Natural killer cell (primary cell): ENCODE measurements around the gene ARID1B. TPM values are rescaled to one million over a fixed set of nuclear protein-coding genes. Genes with fewer than 3 reads are reported as not detected.

Experiments used
- ATAC-seq, 3 donors: fragments of 150-1000 bp in 2 of 3; fragments of 200-7000 bp in 1 of 3; cut with Tn5 transposase; 1 replicate in 1 of 3; 2 replicates in 2 of 3; pipeline ENCODE4 v1.10.0; 2021; ENCODE audit warnings: mild to moderate bottlenecking in 2 of 3, moderate library complexity in 2 of 3
- DNase-seq, 2 donors: peaks; one replicate each; pipeline versions ENCODE4 v3.0.0 to v3.0.0-alpha.2; 2013 to 2021; ENCODE audit warnings: mixed read lengths in 1 of 2
- H3K27ac ChIP-seq: one replicate; pipeline ENCODE4 v1.5.1; 2013; ENCODE audit warnings: mild to moderate bottlenecking, low read length
- H3K27me3 ChIP-seq: one replicate; pipeline ENCODE4 v1.6.1; 2013; ENCODE audit warnings: low read length; ENCODE audit not compliant: control insufficient read depth, insufficient read depth
- H3K36me3 ChIP-seq: one replicate; pipeline ENCODE4 v1.6.1; 2013; ENCODE audit warnings: low read length; ENCODE audit not compliant: control insufficient read depth, insufficient read depth
- H3K4me1 ChIP-seq: one replicate; pipeline ENCODE4 v1.6.1; 2013; ENCODE audit warnings: low read length; ENCODE audit not compliant: control insufficient read depth, insufficient read depth
- H3K4me3 ChIP-seq: one replicate; pipeline ENCODE4 v1.5.1; 2013; ENCODE audit warnings: low read length
- H3K9me3 ChIP-seq: one replicate; pipeline ENCODE4 v1.6.1; 2013; ENCODE audit warnings: low read length; ENCODE audit not compliant: control insufficient read depth, insufficient read depth
- H3K27ac Mint-ChIP-seq, 2 donors: one replicate each; pipeline ENCODE4 v1.8.0; 2022; ENCODE audit warnings: mild to moderate bottlenecking in 2 of 2, mixed read lengths in 2 of 2, moderate library complexity in 1 of 2
- H3K27me3 Mint-ChIP-seq, 2 donors: one replicate each; pipeline ENCODE4 v1.8.0; 2022; ENCODE audit warnings: low read depth in 2 of 2, mixed read lengths in 2 of 2
- H3K36me3 Mint-ChIP-seq: one replicate; pipeline ENCODE4 v1.8.0; 2022; ENCODE audit warnings: mixed read lengths
- H3K4me1 Mint-ChIP-seq, 2 donors: one replicate each; pipeline ENCODE4 v1.8.0; 2022; ENCODE audit warnings: mixed read lengths in 2 of 2
- H3K4me3 Mint-ChIP-seq: one replicate; pipeline ENCODE4 v1.8.0; 2022; ENCODE audit warnings: mild to moderate bottlenecking, moderate library complexity, mixed read lengths
- H3K9me3 Mint-ChIP-seq, 2 donors: one replicate each; pipeline ENCODE4 v1.8.0; 2022; ENCODE audit warnings: mixed read lengths in 2 of 2
- CTCF ChIP-seq: fragments of 200-600 bp; IDR thresholded peaks from one replicate; pipeline ENCODE4 v1.8.0; 2022; ENCODE audit warnings: antibody characterized with exemption
- WGBS: methylation state at CpG from one replicate; pipeline ENCODE4 v1.1.7; 2013; ENCODE audit warnings: missing lambda C conversion rate; ENCODE audit not compliant: insufficient coverage; 5-methylcytosine and 5-hydroxymethylcytosine counted together
- intact Hi-C: fragments of 100-400 bp; cut with micrococcal nuclease; formaldehyde crosslinking; loops from one replicate; pipeline ENCODE4 v1.14.2; 2022
- total RNA-seq, 4 donors: library from RNA; stranded (reverse); fragments of 120-200 nt in 1 of 4; gene quantifications; one replicate each; pipeline versions ENCODE4 v1.2.3 to v1.2.4, GENCODE V29; 2013 to 2022

The ARID1B gene
- total RNA-seq, 3 donors from 2014 or later (not counting 1 experiment from before 2014, with no cell fraction given) = 180 to 201 (median 189) TPM

- Mint-ChIP-seq H3K4me3 (no peak overlapping the region), H3K9me3 (no peaks in the 10 kb centered on the region), H3K27me3 (no peaks in the 10 kb centered on the region), H3K36me3 (no peaks in the 10 kb centered on the region), H3K4me1 (peaks cover 86 to 87% of the 10 kb centered on the region in 2 donors), H3K27ac (no peak overlapping the region)
- intact Hi-C loops = no loop called here
- 88% methylated on average over 8 of the region's 8 CpGs for WGBS
- no peak for DNase-seq
- H3K27me3 ChIP-seq = no peaks in the 10 kb centered on the region
- no peaks in the 10 kb centered on the region for H3K36me3 ChIP-seq
- H3K9me3 ChIP-seq = no peaks in the 10 kb centered on the region
- no peak for ATAC-seq
- no peak for TF ChIP-seq CTCF
- H3K4me1 ChIP-seq = peaks cover 36% of the 10 kb centered on the region
- H3K27ac ChIP-seq = no peak overlapping the region
- H3K4me3 ChIP-seq = no peak overlapping the region
Observed at GRCh38 chr6:156824142-156824541, 47.0 kb downstream of the ARID1B start.

- Histone ChIP-seq H3K27me3 (no peaks in the 10 kb centered on the region), H3K4me3 (no peak overlapping the region), H3K27ac (no peak overlapping the region), H3K4me1 (peaks cover 30% of the 10 kb centered on the region), H3K36me3 (peaks cover 6% of the 10 kb centered on the region), H3K9me3 (no peaks in the 10 kb centered on the region)
- Mint-ChIP-seq H3K4me3 (peak overlapping the region; percentile 25), H3K4me1 (peaks cover 73 to 78% of the 10 kb centered on the region in 2 donors), H3K36me3 (no peaks in the 10 kb centered on the region), H3K27me3 (no peaks in the 10 kb centered on the region), H3K9me3 (no peaks in the 10 kb centered on the region), H3K27ac (peak overlapping the region in 1 of 2 donors; percentile 43)
- intact Hi-C loops = no loop called here
- 7% methylated on average over 3 of the region's 3 CpGs for WGBS
- DNase-seq (peak in 1 of 2 donors; percentile 23), ATAC-seq (no peak)
- no peak for TF ChIP-seq CTCF
Observed at GRCh38 chr6:156825475-156825874, 48.3 kb downstream of the ARID1B start.

- TF ChIP-seq CTCF = no peak
- H3K27ac ChIP-seq = no peak overlapping the region
- DNase-seq (no peak), ATAC-seq (no peak)
- H3K27me3 ChIP-seq = no peaks in the 10 kb centered on the region
- Mint-ChIP-seq H3K4me3 (no peak overlapping the region), H3K27me3 (no peaks in the 10 kb centered on the region), H3K36me3 (no peaks in the 10 kb centered on the region), H3K4me1 (peaks cover 73 to 76% of the 10 kb centered on the region in 2 donors), H3K9me3 (no peaks in the 10 kb centered on the region), H3K27ac (peak overlapping the region in 1 of 2 donors; percentile 84)
- 97% methylated on average over 10 of the region's 10 CpGs for WGBS
- H3K4me1 ChIP-seq = peaks cover 26% of the 10 kb centered on the region
- intact Hi-C loops = no loop called here
- peaks cover 6% of the 10 kb centered on the region for H3K36me3 ChIP-seq
- H3K9me3 ChIP-seq = no peaks in the 10 kb centered on the region
- H3K4me3 ChIP-seq = no peak overlapping the region
Observed at GRCh38 chr6:156826290-156826955, 49.2 kb downstream of the ARID1B start.

- Histone ChIP-seq H3K4me3 (no peak overlapping the region), H3K27ac (no peak overlapping the region), H3K4me1 (peaks cover 20% of the 10 kb centered on the region), H3K9me3 (no peaks in the 10 kb centered on the region), H3K36me3 (peaks cover 6% of the 10 kb centered on the region), H3K27me3 (no peaks in the 10 kb centered on the region)
- no peaks in the 10 kb centered on the region for H3K9me3 Mint-ChIP-seq
- no peak for TF ChIP-seq CTCF
- ATAC-seq (no peak), DNase-seq (no peak)
- peak overlapping the region in 1 of 2 donors; percentile 84 for H3K27ac Mint-ChIP-seq
- H3K4me1 Mint-ChIP-seq = peaks cover 70 to 74% of the 10 kb centered on the region in 2 donors
- no peaks in the 10 kb centered on the region for H3K27me3 Mint-ChIP-seq
- no peaks in the 10 kb centered on the region for H3K36me3 Mint-ChIP-seq
- 88% methylated on average over 4 of the region's 4 CpGs for WGBS
- H3K4me3 Mint-ChIP-seq = no peak overlapping the region
- intact Hi-C loops = no loop called here
Observed at GRCh38 chr6:156827382-156827781, 50.2 kb downstream of the ARID1B start.
